NAMALWA (cell line): ENCODE data around the gene BEST3.
"Not testable (repeated sequence)": the region's sequence is repeated elsewhere in the genome, so short reads cannot be mapped to it uniquely, and the experiment has no call there.

ENCODE experiments used
- DNase-seq: peaks from one replicate; pipeline ENCODE4 v3.0.0-alpha.2; 2015; ENCODE audit warnings: low spot score

The BEST3 gene

DNA sequence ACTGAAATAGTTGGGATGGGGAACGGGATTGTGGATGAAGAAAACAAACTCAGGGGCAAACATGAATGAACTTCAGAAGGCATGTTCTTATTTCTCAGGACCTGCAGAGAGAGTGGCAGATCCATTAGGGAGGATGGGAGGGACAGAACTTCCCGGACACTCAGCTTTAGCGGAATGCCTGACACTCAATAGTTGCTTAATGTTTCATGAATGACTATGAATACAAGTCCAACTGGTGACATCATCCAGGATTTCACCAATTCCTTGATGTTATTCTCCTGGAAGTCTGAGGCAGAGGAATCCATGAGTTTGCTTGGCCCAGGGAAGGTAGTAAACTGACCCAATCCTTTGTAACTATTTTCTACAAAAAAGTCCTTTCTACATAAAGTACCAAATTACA, 50.6 kb downstream of the BEST3 start:
- no peak for DNase-seq

DNA sequence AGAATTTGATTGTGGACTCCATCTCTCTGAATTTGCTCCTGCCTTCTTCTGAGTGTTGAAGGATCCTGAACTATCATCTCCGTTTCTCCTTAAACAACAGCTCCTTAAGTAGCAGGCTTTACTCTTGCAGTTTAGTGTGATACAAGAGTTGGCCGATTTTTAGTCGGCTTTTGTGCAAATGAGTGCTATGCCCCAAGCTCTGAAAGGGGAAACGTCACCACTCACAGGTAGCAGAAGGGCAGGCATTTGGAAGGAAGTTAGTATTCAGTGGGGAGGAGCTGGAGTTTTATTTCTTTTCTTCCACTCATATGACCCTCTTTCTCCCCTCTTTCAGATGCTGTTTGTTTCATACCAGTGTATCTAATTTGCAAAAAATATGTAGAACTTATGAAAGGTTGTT, 51.9 kb downstream of the BEST3 start:
- DNase-seq = no peak

GRCh38 chr12:69645031-69645430, 54.1 kb downstream of the BEST3 start:
- DNase-seq = no peak

DNA sequence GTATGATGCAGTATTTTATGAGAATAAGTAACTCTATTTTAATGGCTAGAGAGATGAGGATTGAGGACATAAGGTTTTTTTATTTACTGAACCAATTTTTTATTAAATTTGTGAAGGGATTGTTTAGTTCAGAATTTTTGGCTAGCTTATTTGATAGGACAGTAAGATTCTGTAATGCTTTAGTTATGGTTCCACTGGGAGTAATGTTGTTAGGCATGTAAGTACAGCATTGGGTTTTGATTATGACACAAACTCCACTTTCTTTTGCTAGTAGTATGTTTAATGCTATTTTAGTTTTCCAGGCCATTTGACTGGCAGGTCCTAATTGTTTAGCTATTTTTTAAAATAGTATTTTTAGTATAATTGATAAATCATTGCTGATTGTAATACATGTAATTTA, 54.6 kb downstream of the BEST3 start:
- no peak for DNase-seq

DNA sequence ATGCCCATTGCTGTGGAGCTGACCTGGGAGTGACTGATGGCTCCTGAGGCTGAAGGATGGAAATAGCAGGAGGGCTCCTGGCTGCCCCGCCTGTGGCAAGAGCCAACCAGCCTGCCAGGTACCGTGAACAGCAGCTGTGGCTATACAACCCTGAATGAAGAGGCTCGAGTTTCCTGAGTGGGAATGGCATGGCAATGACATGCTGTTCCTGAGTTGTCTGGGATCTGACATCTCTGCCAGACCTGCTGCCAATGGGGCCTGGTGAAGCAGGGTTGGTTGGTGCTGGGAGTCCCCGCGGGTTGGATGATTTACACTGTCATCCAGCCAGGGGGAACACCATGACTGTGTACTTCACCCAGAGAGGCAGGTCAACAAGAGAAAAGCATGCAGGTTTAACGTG, 56.6 kb downstream of the BEST3 start:
- DNase-seq = no peak

- no peak for DNase-seq
Observed at GRCh38 chr12:69641546-69641945, 57.6 kb downstream of the BEST3 start.

DNA sequence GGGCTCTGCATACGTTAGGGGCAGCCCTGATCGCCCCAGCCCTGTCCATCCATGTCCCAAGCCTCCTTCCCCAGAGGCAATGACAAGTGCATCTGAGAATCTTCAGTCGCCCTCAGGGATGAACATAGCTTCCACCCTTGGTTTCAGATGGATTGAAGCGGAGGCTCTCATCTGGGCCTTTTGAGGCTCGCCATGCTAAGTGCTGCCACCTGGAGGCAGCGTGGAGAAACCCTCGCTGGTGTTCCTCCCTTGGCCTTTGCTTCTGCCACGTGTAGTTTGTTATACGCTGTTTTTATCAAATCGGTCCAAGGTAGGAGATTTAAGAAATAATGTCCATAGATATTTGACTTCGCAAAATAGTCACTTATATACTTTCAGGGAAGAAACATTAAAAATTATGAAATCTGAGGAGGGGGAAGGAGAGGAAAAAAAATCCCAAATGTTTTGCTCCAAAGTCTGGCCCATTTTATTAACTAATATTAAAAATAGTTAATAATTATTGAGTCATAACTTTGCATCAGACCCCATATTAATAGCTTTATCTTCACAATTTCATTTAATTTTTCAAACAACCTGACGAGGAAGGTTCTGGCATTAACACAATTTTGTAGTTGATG, 59.6 kb downstream of the BEST3 start:
- DNase-seq = peak; percentile 83

DNA sequence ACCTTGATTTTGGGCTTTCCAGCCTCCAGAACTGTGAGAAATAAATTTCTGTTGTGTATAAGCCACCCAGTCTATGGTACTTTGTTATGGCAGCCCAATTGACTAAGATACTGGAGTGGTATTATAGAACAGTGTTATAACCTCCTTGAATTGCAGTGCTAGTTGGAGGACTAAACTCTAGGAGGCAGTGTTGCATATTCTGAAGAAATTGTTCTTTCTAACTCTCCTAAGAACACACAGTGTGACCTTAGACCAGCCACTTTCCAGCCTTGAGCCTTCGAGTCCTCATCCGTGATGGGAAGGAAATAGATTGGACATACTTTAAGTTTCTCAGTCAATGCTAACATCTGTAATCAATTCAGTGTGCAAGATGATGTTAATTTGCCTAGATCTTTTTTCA, 66.0 kb downstream of the BEST3 start:
- peak; percentile 40 for DNase-seq

DNA sequence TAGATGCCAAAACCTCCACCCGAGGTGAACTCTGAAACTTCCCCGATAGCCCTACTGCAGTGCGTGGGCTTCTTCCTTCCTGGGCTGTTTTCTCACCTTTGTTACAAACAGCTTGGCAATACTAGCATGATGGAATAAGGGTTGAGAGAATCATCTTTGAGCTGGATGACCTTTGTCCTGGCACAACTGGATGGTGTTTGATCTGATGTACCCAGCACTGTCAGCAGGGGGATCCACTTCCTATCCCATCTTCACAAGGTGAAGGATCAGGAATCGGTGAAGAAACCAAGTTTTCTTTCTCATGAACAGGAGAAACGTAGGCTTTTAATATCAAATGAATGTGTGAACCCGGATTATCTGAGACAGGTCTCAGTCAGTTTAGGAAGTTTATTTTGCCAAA, 68.9 kb downstream of the BEST3 start:
- peak; percentile 20 for DNase-seq

DNA sequence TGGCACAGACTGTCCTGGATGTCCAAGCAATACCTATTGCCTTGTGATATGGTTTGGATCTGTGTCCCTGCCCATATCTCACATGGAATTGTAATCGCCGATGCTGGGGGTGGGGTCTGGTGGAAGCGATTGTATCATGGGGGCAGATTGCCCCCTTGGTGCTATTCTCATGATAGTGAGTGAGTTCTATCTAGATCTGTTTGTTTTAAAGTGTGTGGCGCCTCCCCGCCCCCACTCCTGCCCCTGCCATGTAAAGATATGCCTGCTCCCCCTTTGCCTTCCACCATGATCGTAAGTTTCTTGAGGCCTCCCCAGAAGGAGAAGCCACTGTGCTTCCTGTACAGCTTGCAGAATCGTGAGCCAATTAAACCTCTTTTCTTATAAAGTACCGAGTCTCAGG, 71.6 kb downstream of the BEST3 start:
- no peak for DNase-seq

DNA sequence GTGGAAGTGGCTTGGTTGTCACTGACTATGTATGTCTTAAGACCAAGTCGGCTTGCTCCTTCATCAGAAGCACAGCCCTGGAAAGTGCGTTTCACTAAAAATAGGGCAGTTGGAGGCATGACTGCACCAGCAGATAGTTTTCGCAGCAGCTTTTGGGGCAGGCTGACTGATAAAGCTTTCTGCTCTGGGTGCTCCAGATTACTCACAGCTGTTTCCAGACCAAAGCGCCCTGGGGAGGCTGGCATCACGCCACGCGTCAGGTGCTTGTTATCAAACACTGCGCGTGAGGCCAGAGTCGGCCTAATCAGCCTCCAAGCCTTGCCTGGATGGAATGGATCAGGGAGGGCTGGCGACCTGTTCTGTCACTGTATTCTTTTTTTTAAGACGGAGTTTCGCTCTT, 75.1 kb downstream of the BEST3 start:
- no peak for DNase-seq

DNA sequence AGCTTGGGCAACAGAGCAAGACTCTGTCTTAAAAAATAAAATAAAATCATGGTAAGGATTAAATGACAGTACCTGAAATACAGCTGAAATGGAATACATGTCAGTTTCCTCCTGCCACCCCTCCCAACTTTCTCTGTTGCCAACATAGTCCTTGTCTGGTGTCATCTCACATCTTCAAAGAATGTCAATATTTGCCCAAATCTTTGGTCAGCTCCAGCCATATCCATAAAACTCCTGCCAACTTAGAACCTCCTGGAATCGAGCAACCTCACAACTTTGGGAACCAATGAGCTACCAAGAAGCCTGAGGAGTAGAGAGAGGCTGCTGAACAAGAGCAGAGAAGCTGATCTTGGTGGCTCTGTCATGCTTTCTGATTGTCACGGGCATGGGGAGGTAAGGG, 77.6 kb downstream of the BEST3 start:
- DNase-seq = no peak

DNA sequence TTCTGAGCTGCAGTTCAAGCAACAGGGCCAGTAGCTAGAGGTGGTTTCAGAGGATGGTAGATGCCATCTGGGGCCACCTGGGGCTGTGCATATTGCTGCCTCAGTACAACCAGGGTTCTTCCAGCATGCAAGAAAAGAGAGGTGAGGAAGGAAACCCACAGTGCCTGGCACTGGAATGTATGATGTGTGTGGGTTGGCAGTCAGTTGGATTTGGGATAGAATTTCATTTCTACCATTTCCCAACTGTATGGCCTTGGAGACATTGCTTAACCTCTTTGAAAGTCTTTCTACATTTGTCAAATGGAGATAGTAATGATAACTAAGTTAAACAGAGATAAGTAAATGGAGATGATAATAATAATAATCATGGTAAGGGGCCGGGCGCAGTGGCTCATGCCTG, 78.2 kb downstream of the BEST3 start:
- no peak for DNase-seq

- no peak for DNase-seq
Observed at GRCh38 chr12:69620077-69620476, 79.0 kb downstream of the BEST3 start.

- no peak for DNase-seq
Observed at GRCh38 chr12:69619050-69619449, 80.1 kb downstream of the BEST3 start.

GRCh38 chr12:69616025-69616424, 83.1 kb downstream of the BEST3 start:
- no peak for DNase-seq

DNA sequence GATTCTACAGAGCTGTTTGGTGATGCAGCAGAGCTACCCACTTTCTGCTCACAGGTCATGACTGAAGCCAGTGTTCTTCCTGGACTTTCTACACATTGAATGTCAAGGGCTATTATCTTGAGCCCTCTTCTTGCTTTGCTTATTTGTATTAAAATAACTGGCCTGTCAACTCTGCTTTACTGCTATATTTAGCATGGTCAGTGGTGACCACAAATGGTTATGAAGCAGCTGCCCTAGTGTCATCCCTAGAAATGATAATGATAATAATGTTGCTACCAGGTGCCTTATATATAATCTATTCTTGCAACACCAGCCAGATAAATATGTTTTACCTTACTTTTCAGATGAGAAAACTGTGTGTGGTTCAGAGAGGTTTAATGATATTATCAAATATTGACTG, 85.8 kb downstream of the BEST3 start:
- DNase-seq = no peak

DNA sequence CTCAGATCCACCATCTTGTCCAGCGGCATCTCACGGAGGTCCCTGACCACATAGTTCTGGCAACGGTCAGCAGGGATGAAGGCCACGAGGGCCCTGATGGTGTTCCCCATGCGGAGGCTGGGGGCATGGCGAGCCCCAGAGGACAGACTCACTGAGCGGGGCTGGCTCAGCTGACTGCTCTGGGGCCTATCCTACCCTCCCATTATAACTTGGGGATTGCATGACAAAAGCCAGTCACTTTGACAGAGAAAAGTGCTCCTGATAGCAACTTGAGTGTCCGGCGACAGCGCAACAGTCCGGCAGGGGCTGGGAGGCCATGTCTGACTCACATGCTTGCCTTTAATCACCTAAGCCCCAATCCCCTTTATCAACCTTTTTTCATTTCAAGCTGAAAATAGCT, 88.4 kb downstream of the BEST3 start, which contains the start of gene LRRC10:
TSS of gene LRRC10 (minus strand) at position 179 of the 400 bp plus-strand sequence. CDS start at position 110, 69 bp downstream.
- no peak for DNase-seq

DNA sequence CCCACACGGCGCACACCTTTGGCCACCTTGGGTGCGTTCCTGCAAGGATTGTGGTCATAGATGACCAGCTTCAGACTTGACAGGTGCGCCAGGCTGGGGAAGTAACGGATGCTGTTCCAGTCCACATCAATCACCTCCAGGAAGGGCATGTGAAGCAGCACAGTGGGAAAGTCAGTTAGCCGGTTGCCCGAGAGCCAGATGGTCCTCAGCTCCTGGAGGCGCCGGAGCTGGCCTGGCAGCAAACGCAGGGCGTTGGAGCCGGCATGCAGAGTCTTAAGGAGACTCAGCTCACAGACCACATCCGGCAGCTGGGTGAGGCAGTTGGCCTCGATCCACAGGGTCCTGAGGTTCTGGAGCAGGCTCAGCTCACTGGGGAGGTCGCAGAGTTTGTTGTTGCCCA, 89.0 kb downstream of the BEST3 start:
- no peak for DNase-seq

- DNase-seq = no peak
Observed at GRCh38 chr12:69608114-69608513, 91.0 kb downstream of the BEST3 start.

- not testable (repeated sequence) for DNase-seq
Observed at GRCh38 chr12:69604275-69604674, 94.8 kb downstream of the BEST3 start.
